ENCODE data around the gene DOLPP1.

DOLPP1 gene

DNA sequence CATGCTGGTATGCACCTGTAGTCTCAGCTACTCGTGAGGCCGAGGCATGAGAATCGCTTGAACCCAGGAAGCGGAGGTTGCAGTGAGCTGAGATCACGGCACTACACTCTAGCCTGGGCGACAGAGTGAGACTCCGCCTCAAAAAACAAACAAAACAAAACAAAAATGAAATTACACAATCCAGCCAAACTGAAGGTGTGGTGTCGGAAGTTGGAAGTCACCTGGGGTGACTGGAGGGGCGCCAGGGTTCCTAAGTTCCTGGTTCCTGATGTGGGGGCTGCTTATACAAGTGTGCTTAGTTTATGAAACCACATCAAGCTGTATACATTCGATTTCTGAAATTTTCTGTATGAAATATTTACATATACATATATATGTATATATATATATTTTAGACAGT is 3.7 kb upstream of the DOLPP1 start:
- H3K79me2 ChIP-seq (ENCODE audit: control insufficient read depth, insufficient read depth, low read length, unreplicated experiment) = peaks cover 7% of the 10 kb centered on the region
- H2AFZ ChIP-seq (ENCODE audit: low read length, unreplicated experiment) = no peak overlapping the region
- peaks cover 12% of the 10 kb centered on the region for H3K4me1 ChIP-seq (ENCODE audit: control insufficient read depth, insufficient read depth, low read length, unreplicated experiment)
- no peak overlapping the region for H3K27ac ChIP-seq (ENCODE audit: low read depth, low read length)
- no peak overlapping the region for H3K4me3 ChIP-seq (ENCODE audit: low read depth, low read length)
- no peaks in the 10 kb centered on the region for H3K27me3 ChIP-seq (ENCODE audit: insufficient read depth, low read length)
- no peaks in the 10 kb centered on the region for H3K36me3 ChIP-seq (ENCODE audit: insufficient read depth, low read length)

DNA sequence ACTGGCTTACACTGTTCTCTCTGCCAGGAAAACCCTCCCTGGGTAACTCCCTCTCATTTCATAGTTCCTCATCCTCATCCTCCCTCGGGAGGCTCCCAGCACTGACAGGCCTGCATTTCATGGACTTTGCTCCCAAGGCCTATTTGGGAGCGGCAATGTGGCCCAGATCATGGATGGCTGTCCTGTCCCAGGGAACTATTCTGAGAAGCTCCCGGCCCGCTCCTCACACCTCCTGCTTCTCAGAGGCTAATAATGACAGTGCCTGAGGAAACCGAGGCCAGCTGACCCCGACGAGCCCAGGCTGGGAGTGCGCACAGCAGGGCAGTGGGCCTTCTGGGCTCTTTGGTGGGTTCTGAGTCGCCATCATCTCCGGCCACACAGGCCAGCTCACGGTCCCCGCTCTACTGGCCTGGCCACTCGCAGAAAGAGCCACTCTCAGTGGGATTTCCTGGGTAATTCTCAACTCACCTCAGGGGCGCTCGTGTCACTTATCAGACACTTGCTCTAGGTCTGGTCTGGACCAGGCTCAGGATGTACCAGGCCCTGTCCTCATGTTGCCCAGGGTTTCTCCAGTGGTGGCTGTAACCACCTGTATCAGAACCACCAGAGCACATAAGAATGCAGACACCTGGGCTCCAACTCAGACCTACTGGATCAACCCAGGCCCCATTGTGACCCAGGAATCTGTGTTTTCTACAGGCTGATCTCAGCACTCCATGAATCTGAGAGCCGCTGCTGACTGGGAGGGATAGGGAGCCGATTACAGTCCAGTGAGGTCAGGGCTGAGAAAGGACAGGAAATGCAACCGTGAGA is 2.0 kb upstream of the DOLPP1 start:
- Histone ChIP-seq H3K4me3 (ENCODE audit: low read depth, low read length) (no peak overlapping the region), H3K79me2 (ENCODE audit: control insufficient read depth, insufficient read depth, low read length, unreplicated experiment) (peaks cover 11% of the 10 kb centered on the region), H3K27ac (ENCODE audit: low read depth, low read length) (no peak overlapping the region), H3K36me3 (ENCODE audit: insufficient read depth, low read length) (no peaks in the 10 kb centered on the region), H2AFZ (ENCODE audit: low read length, unreplicated experiment) (no peak overlapping the region), H3K4me1 (ENCODE audit: control insufficient read depth, insufficient read depth, low read length, unreplicated experiment) (peaks cover 15% of the 10 kb centered on the region), H3K27me3 (ENCODE audit: insufficient read depth, low read length) (no peaks in the 10 kb centered on the region)

DNA sequence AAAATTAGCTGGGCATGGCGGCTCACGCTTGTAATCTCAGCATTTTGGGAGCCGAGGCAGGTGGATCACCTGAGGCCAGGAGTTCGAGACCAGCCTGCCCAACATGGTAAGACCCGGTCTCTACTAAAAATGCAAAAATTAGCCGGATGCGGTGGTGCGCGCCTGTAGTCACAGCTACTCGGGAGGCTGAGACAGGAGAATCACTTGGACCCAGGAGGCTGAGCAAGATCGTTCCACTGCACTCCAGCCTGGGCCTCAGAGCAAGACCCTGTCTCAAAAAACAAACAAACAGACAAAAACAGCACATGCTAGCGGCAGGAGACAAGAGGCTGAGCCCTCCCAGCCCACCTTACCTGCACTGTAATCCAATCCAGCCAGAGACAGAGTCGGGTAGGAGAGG is 1.1 kb upstream of the DOLPP1 start:
- H3K4me1 ChIP-seq (ENCODE audit: control insufficient read depth, insufficient read depth, low read length, unreplicated experiment) = peaks cover 15% of the 10 kb centered on the region
- peak overlapping the region; percentile 91 for H3K4me3 ChIP-seq (ENCODE audit: low read depth, low read length)
- no peaks in the 10 kb centered on the region for H3K36me3 ChIP-seq (ENCODE audit: insufficient read depth, low read length)
- peaks cover 11% of the 10 kb centered on the region for H3K79me2 ChIP-seq (ENCODE audit: control insufficient read depth, insufficient read depth, low read length, unreplicated experiment)
- no peak overlapping the region for H3K27ac ChIP-seq (ENCODE audit: low read depth, low read length)
- H3K27me3 ChIP-seq (ENCODE audit: insufficient read depth, low read length) = no peaks in the 10 kb centered on the region
- H2AFZ ChIP-seq (ENCODE audit: low read length, unreplicated experiment) = peak overlapping the region; percentile 79

DNA sequence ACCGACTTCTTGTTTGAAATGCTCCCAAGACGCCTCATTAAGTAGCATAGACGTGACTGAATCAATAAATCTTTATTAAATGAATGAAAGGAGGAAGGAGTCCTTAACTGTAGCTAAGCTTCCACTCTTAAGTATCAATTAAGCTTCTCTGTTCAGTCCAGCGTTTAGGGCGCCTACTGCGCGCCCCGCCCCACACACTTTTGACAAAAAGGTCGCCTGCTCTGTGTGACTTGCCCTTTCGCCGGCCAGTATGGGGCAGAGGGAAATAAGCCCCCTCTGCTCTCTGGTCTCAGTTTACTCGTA is 662 bp upstream of the DOLPP1 start:
- H2AFZ ChIP-seq (ENCODE audit: low read length, unreplicated experiment) = peak overlapping the region; percentile 79
- H3K27me3 ChIP-seq (ENCODE audit: insufficient read depth, low read length) = no peaks in the 10 kb centered on the region
- peak overlapping the region; percentile 91 for H3K4me3 ChIP-seq (ENCODE audit: low read depth, low read length)
- no peaks in the 10 kb centered on the region for H3K36me3 ChIP-seq (ENCODE audit: insufficient read depth, low read length)
- peaks cover 11% of the 10 kb centered on the region for H3K79me2 ChIP-seq (ENCODE audit: control insufficient read depth, insufficient read depth, low read length, unreplicated experiment)
- H3K27ac ChIP-seq (ENCODE audit: low read depth, low read length) = no peak overlapping the region
- peaks cover 15% of the 10 kb centered on the region for H3K4me1 ChIP-seq (ENCODE audit: control insufficient read depth, insufficient read depth, low read length, unreplicated experiment)

DNA sequence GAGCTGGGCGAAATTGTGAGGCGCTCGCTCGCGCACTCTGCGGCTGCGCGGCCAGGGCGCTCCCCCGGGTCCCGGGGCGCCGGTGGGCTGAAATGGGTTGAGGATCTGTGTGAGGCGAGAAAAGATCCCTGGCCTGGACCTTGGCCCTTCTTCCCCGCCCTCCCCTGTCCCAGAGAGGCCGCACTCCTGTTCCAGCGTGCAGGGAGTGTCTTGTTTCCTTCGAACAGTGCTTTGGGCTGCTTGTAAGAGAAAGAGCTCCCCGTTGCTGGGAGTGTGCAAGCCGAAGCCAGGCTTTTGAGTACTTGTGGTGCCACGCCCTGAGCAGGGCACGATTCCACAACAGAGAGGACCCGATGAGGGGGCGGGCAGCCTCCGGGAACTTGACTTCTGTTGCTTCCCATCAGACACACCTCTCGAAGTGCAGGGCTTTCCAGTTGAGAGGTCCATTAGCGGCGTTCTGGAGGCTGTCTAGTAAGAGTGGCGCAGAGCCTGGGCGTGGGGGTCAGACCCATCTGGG is 535 bp downstream of the DOLPP1 start:
- Histone ChIP-seq H3K4me1 (ENCODE audit: control insufficient read depth, insufficient read depth, low read length, unreplicated experiment) (peaks cover 15% of the 10 kb centered on the region), H3K27me3 (ENCODE audit: insufficient read depth, low read length) (no peaks in the 10 kb centered on the region), H3K27ac (ENCODE audit: low read depth, low read length) (peak overlapping the region; percentile 14; the same call in 1 of the 2 replicates), H2AFZ (ENCODE audit: low read length, unreplicated experiment) (peak overlapping the region; percentile 98), H3K4me3 (ENCODE audit: low read depth, low read length) (peak overlapping the region; percentile 91), H3K79me2 (ENCODE audit: control insufficient read depth, insufficient read depth, low read length, unreplicated experiment) (peaks cover 11% of the 10 kb centered on the region), H3K36me3 (ENCODE audit: insufficient read depth, low read length) (no peaks in the 10 kb centered on the region)

DNA sequence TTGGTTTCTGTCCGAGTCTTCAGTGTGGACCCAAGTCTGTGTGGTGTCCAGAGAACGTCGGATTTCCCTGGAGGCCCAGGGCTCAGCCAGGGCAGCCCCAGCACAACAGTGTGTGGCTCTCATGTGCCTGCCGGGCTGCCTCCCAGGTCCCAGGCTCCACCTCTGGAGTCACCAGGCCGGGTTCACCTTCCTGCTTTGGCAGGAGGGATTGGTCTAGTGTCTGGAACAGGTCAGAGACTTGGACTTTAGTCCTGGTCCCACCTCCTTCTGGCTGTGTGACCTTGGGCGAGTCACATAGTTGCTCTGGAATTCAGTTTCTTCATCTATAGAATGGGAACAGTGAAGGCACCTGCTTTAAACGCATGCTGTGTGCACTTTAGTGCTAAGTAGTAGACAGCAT is 3.2 kb downstream of the DOLPP1 start:
- Histone ChIP-seq H3K79me2 (ENCODE audit: control insufficient read depth, insufficient read depth, low read length, unreplicated experiment) (peaks cover 11% of the 10 kb centered on the region), H3K4me1 (ENCODE audit: control insufficient read depth, insufficient read depth, low read length, unreplicated experiment) (peaks cover 15% of the 10 kb centered on the region), H3K27ac (ENCODE audit: low read depth, low read length) (no peak overlapping the region), H2AFZ (ENCODE audit: low read length, unreplicated experiment) (no peak overlapping the region), H3K4me3 (ENCODE audit: low read depth, low read length) (no peak overlapping the region), H3K27me3 (ENCODE audit: insufficient read depth, low read length) (no peaks in the 10 kb centered on the region), H3K36me3 (ENCODE audit: insufficient read depth, low read length) (no peaks in the 10 kb centered on the region)

DNA sequence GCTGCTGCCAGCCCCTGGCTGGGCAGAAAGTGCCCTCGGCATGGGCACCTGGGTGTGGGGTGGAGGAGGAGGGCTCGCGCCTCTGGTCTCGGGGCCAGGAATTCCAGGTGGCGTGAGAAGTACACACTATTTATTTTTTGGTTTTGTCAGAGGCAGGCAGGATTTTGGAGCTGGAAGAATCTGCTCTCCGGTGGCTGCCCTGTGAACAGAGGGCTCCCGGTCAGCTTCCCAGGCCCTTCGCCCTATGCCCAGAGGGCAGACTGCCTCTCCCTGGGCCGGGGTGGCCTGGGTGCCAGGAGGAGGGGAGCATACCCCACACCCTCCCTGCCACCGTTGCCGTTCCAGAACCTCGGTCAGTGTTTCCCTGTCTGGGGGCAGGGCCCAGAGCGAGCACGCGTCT is 8.3 kb downstream of the DOLPP1 start:
- Histone ChIP-seq H2AFZ (ENCODE audit: low read length, unreplicated experiment) (no peak overlapping the region), H3K27ac (ENCODE audit: low read depth, low read length) (no peak overlapping the region), H3K36me3 (ENCODE audit: insufficient read depth, low read length) (peaks cover 4% of the 10 kb centered on the region; the same call in 1 of the 2 replicates), H3K4me1 (ENCODE audit: control insufficient read depth, insufficient read depth, low read length, unreplicated experiment) (no peaks in the 10 kb centered on the region), H3K4me3 (ENCODE audit: low read depth, low read length) (no peak overlapping the region), H3K79me2 (ENCODE audit: control insufficient read depth, insufficient read depth, low read length, unreplicated experiment) (no peaks in the 10 kb centered on the region), H3K27me3 (ENCODE audit: insufficient read depth, low read length) (no peaks in the 10 kb centered on the region)

DNA sequence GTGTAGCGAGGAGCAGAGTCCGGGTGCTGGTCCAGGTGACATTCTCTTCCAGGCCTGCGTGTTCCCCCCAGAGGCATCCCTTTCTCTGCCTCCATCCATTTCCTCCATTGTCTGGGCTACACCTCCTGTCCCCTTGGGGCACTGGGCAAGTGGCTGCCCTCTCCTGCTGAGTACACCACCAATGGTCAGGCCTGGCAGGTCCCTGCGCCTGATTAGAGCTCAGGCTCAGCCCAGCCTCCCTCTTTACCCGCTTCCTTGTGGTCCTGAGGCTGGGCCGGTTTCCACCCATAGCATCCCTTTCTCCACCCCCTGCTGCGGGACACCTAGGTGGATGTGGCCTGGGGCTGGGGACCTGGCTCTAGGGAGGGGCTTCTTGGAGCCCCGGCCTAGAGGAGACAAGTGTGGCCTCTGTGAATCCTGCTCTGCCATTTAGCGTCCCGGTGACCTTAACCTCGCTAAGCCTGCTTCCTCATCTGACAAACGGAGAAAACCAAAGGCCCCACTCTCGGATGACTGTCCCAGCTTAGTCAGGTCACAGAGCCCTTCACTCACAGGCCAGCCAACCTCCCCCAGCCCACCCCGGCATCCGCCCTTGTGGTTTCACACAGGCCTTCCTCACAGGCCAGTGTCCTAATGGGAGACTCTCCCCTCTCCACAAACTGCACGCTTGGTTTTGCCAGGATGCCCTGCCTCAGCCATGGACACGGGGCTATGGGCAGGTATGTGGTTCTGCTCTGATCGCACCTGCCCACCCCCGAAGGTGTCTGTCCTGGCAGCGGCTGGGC is 12.9 kb downstream of the DOLPP1 start:
- H2AFZ ChIP-seq (ENCODE audit: low read length, unreplicated experiment) = no peak overlapping the region
- H3K4me1 ChIP-seq (ENCODE audit: control insufficient read depth, insufficient read depth, low read length, unreplicated experiment) = no peaks in the 10 kb centered on the region
- no peak overlapping the region for H3K4me3 ChIP-seq (ENCODE audit: low read depth, low read length)
- peaks cover 4% of the 10 kb centered on the region; the same call in 1 of the 2 replicates for H3K36me3 ChIP-seq (ENCODE audit: insufficient read depth, low read length)
- H3K27me3 ChIP-seq (ENCODE audit: insufficient read depth, low read length) = no peaks in the 10 kb centered on the region
- no peaks in the 10 kb centered on the region for H3K79me2 ChIP-seq (ENCODE audit: control insufficient read depth, insufficient read depth, low read length, unreplicated experiment)
- H3K27ac ChIP-seq (ENCODE audit: low read depth, low read length) = no peak overlapping the region

DNA sequence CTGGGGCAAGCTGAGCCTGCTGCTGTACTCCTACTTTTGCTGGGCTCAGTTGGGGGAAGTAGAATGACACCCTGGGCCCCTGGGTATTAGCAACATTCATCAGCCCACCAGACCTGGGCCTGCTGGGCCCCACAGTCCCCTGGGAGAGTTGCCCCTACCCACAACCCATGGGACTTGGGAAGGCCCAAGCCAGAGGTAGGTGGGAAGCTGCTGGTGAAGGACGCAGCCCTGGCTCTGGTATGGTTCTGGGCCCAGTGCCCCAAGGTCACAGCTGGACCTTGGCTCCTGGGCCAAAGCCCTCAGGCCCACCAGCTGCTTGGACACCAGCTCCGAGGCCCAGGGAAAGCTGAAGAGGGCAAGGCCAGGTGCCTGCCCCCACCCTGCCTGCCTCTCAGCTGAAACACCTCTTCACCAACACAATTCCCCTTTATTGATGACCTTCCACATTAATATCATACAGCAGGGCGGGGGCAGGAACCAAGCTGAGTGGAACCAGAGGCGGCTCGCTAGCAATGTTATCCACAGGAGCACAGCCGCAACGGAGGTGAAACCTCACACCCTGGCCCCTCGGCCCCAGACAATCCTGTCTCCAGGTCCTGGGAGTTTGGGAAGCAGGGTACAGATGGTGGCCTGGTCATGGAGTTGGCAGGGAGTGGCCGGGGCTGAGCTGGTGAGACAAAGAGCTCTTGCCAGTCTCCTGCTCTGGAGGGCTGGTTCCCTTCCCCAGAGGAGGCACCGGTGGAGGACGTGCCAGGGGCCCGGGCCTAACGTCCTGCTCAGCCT is 13.7 kb downstream of the DOLPP1 start:
- Histone ChIP-seq H3K27ac (ENCODE audit: low read depth, low read length) (no peak overlapping the region), H2AFZ (ENCODE audit: low read length, unreplicated experiment) (no peak overlapping the region), H3K4me3 (ENCODE audit: low read depth, low read length) (no peak overlapping the region), H3K27me3 (ENCODE audit: insufficient read depth, low read length) (no peaks in the 10 kb centered on the region), H3K79me2 (ENCODE audit: control insufficient read depth, insufficient read depth, low read length, unreplicated experiment) (no peaks in the 10 kb centered on the region), H3K36me3 (ENCODE audit: insufficient read depth, low read length) (peaks cover 4% of the 10 kb centered on the region; the same call in 1 of the 2 replicates), H3K4me1 (ENCODE audit: control insufficient read depth, insufficient read depth, low read length, unreplicated experiment) (no peaks in the 10 kb centered on the region)

DNA sequence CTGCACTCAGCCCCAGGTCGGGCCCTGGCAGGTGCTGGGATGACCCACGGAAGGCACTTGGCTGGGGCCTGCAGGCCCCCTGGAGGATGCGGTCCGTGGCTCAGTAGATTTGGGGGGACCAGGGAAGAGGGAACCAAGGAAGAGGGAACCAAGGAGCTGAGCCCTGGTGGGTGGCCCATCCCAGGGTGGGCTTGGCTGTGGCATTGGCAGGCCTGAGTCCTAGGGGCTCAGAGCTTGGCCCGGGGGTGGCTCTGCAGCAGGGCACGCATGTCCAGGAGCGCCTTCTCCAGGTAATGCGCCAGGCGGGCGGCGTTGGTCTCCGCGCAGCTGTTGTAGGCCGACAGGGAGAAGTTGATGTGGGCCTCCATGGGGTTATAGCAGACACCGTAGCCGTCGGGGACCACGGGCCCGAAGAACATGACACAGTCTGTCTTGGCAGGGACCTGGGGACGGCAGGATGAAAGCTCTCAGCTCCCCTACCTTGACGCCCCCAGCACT is 14.3 kb downstream of the DOLPP1 start:
- Histone ChIP-seq H3K27me3 (ENCODE audit: insufficient read depth, low read length) (no peaks in the 10 kb centered on the region), H3K79me2 (ENCODE audit: control insufficient read depth, insufficient read depth, low read length, unreplicated experiment) (no peaks in the 10 kb centered on the region), H3K36me3 (ENCODE audit: insufficient read depth, low read length) (no peaks in the 10 kb centered on the region), H3K4me1 (ENCODE audit: control insufficient read depth, insufficient read depth, low read length, unreplicated experiment) (no peaks in the 10 kb centered on the region), H3K4me3 (ENCODE audit: low read depth, low read length) (no peak overlapping the region), H2AFZ (ENCODE audit: low read length, unreplicated experiment) (no peak overlapping the region), H3K27ac (ENCODE audit: low read depth, low read length) (no peak overlapping the region)

All from ACC112 (cell line).